Bronchial epithelial cell (primary cell): ENCODE results near the gene ARMH4. TPM values are rescaled to one million over a fixed set of nuclear protein-coding genes. Genes with fewer than 3 reads are reported as not detected.

Source experiments
- DNase-seq: peaks from one replicate; pipeline ENCODE4 v3.0.0-alpha.2; 2010; ENCODE audit warnings: low read depth
- FAIRE-seq: peaks from 2 replicates; lab custom pipeline; 2011; peaks lifted over from hg19 to GRCh38; lab: Jason Lieb, UNC
- H3K27me3 ChIP-seq: 2 replicates; pipeline ENCODE4 v1.5.1; 2011; ENCODE audit warnings: low read length; ENCODE audit not compliant: control insufficient read depth, insufficient read depth
- H3K36me3 ChIP-seq: 2 replicates; pipeline ENCODE4 v1.5.1; 2011; ENCODE audit warnings: low read length; ENCODE audit not compliant: control insufficient read depth, insufficient read depth
- H3K4me3 ChIP-seq: 2 replicates; pipeline ENCODE4 v1.5.1; 2011; ENCODE audit warnings: mild to moderate bottlenecking, low read depth, low read length, control low read depth
- total RNA-seq: library from RNA; depleted of rRNA; stranded (reverse); fragments of >200 nt; gene quantifications from 2 replicates; pipeline ENCODE4 v1.2.1, GENCODE V29; 2014
- TF ChIP-seq, protein P1 (sequence below): IDR thresholded peaks from 2 replicates; pipeline ENCODE4 v1.5.1; 2011; ENCODE audit warnings: mild to moderate bottlenecking, moderate library complexity, low read length, control low read depth, inconsistent platforms; ENCODE audit not compliant: insufficient read depth, severe bottlenecking

Gene ARMH4
- total RNA-seq, 1 donor from 2014 or later, result under 0.01 TPM

DNA sequence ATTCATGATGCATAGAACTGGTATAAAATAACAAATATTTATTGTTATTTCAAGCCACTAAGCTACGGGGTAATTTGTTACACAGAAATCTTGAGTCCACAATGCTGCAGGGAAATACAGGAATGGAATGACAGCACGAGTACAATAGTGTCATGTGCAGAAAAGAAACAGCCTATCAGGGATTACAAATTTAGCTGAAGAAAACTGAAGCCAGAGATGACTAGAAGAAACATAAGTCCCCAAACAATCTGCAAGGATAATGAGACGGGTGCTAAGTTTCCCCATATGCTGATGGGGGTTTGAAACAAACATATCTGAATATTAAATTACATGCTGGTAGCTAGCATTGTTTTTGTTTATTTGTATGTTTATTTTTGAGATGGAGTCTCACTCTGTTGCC, 8.9 kb downstream of the ARMH4 start:
- DNase-seq, result no peak
- Histone ChIP-seq H3K27me3 (peaks cover 7% of the 10 kb centered on the region), H3K36me3 (no peaks in the 10 kb centered on the region), H3K4me3 (no peak overlapping the region)
- FAIRE-seq, result no peak
- TF ChIP-seq, protein P1, sequence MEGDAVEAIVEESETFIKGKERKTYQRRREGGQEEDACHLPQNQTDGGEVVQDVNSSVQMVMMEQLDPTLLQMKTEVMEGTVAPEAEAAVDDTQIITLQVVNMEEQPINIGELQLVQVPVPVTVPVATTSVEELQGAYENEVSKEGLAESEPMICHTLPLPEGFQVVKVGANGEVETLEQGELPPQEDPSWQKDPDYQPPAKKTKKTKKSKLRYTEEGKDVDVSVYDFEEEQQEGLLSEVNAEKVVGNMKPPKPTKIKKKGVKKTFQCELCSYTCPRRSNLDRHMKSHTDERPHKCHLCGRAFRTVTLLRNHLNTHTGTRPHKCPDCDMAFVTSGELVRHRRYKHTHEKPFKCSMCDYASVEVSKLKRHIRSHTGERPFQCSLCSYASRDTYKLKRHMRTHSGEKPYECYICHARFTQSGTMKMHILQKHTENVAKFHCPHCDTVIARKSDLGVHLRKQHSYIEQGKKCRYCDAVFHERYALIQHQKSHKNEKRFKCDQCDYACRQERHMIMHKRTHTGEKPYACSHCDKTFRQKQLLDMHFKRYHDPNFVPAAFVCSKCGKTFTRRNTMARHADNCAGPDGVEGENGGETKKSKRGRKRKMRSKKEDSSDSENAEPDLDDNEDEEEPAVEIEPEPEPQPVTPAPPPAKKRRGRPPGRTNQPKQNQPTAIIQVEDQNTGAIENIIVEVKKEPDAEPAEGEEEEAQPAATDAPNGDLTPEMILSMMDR, result no peak

GRCh38 chr14:58141893-58142292, 10.1 kb downstream of the ARMH4 start:
- DNase-seq (no peak), FAIRE-seq (no peak)
- Histone ChIP-seq H3K36me3 (no peaks in the 10 kb centered on the region), H3K4me3 (no peak overlapping the region), H3K27me3 (peaks cover 6% of the 10 kb centered on the region)
- TF ChIP-seq, protein P1, result no peak

DNA sequence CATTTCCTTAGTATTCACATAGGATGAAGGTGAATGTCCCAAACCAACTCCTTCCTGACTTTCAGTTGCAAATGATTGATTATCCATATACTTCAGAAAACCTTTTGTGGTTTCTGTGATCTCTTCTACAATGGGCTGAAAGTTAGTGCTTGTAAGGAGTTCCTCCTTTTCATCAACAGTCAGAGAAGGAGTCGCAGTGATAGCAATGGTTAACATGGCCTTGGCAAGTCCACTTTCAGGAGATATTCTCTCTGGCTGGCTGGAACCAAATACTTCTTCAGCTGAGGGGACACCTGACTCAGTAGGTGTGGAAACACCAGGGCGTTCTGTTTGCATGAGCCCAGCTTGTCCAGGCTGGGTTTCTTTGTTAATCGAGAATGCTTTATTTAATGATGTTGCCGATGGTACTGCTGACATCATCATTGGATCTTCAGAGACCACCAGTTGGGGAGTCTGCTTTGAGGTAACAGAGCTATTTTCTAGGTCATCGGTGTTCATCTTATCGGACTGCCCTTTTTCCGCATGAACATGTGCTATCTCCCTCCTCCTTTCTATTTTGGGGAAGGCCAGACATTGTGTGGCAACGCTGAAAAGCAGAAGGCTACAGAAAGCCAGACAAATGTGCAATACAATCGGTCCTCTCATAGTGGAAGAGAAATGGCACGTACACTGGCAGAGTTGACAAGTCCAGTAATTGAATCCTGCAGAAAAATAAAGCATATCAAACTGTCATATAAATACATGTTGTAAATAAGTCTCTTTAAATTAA, 13.1 kb downstream of the ARMH4 start:
- Histone ChIP-seq H3K36me3 (no peaks in the 10 kb centered on the region), H3K27me3 (peaks cover 4% of the 10 kb centered on the region), H3K4me3 (no peak overlapping the region)
- TF ChIP-seq, protein P1, result no peak
- FAIRE-seq (no peak), DNase-seq (no peak)

DNA sequence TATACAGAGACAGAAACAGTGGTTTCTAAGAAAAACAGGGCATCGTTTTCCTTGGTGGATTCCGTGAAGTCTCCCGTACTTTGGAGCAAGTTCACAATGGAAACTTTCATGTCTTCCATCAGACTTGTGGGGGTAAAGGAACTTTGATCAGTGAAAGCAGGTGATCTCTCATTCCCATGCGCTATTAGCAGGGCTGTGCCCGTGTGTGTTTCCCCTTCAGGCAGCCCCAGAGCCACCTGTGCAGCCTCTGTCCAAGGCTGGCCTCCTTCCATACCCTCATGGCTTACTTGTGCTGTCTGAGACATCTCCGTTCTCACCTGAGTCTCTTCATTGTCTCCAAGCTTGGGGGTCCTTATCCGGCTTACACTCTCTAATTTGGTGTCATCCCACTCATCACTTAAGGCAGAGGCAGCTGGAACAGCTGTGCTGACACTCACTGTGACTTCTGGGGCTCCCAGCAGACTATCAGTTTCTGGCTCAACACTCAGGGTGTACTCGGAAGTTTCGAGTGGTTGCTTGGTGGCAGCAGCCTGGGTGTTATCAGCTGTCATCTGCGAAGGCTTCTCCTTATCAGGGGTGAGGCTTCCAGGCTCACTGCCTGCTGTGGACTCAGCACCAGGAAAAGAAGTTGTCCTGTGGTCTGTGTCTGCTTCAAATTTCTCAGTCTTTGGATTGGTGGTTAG, 13.8 kb downstream of the ARMH4 start:
- no peak overlapping the region for H3K4me3 ChIP-seq
- peak; percentile 55 for FAIRE-seq

DNA sequence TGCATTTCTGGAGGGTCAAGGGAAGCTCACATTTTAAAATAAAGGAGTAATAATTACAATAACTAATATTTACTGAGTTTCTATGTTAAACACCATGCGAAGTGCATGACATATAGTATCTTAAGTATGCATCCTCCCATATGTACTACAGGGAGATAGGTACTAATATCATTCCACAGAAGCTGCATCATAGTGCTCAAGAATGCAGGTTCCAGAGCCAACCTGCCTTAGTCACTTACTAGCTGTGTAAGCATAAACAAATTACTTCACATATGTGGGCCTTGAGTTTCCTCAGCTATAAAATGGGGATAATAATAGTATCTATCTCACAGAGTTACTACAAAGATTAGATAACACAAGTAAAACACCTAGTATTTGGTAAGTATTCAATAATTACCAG, 18.3 kb downstream of the ARMH4 start:
- DNase-seq (peak; percentile 89), FAIRE-seq (no peak)

More for the DNA sequence above, 13.8 kb downstream of the ARMH4 start:
- Histone ChIP-seq H3K36me3 (no peaks in the 10 kb centered on the region), H3K27me3 (peaks cover 4% of the 10 kb centered on the region)
- TF ChIP-seq, protein P1, result no peak
- DNase-seq, result no peak

More for the DNA sequence above, 18.3 kb downstream of the ARMH4 start:
- Histone ChIP-seq H3K4me3 (no peak overlapping the region), H3K36me3 (no peaks in the 10 kb centered on the region), H3K27me3 (peaks cover 4% of the 10 kb centered on the region)
- TF ChIP-seq, protein P1, result no peak
